Measurements from ENCODE around the gene KISS1R.

DNA sequence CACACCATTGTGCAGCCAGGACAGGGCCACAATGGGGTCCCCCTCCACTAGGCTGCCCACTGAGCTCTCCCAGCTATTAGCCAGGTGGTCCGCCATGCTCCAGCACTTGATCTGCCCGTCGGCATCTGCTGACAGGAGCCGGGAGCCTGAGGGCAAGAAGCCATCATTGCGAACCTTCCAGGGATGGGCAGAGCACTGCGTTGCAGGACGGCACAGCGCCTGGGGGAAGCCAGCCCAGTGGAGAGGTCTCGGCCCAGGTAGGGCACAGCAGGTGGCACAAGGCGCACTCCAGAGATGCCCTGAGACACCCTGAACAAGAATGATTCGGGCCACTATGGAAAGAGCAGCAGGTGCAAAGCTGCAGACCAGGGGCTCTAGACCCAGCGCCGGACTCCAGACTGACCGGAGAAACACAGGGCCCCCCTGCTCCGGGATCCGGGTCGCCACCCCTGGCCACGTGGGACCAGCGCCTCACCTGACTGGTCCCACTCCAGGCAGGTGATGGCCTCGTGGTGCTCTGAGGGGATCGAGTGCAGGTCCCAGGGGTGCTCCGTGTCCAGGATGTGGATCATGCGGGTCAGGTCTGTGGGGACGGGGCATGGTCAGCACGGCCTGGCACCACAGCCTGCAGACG is 27.4 kb upstream of the KISS1R start:
- TF ChIP-seq, protein P1, sequence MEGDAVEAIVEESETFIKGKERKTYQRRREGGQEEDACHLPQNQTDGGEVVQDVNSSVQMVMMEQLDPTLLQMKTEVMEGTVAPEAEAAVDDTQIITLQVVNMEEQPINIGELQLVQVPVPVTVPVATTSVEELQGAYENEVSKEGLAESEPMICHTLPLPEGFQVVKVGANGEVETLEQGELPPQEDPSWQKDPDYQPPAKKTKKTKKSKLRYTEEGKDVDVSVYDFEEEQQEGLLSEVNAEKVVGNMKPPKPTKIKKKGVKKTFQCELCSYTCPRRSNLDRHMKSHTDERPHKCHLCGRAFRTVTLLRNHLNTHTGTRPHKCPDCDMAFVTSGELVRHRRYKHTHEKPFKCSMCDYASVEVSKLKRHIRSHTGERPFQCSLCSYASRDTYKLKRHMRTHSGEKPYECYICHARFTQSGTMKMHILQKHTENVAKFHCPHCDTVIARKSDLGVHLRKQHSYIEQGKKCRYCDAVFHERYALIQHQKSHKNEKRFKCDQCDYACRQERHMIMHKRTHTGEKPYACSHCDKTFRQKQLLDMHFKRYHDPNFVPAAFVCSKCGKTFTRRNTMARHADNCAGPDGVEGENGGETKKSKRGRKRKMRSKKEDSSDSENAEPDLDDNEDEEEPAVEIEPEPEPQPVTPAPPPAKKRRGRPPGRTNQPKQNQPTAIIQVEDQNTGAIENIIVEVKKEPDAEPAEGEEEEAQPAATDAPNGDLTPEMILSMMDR (IDR thresholded peaks at IDR 0.05): no peak
- TF ChIP-seq EP300 (IDR thresholded peaks at IDR 0.05) (no peak), POLR2A (IDR thresholded peaks at IDR 0.05; ENCODE audit: low read length) (no peak), KDM1A (IDR thresholded peaks at IDR 0.05; ENCODE audit: low read depth) (no peak), MYC (IDR thresholded peaks at IDR 0.05; ENCODE audit: borderline replicate concordance, low read length) (no peak), CEBPB (IDR thresholded peaks at IDR 0.05) (no peak), RCOR1 (IDR thresholded peaks at IDR 0.05; ENCODE audit: low read depth, low read length) (no peak)
- TF ChIP-seq, protein P2, sequence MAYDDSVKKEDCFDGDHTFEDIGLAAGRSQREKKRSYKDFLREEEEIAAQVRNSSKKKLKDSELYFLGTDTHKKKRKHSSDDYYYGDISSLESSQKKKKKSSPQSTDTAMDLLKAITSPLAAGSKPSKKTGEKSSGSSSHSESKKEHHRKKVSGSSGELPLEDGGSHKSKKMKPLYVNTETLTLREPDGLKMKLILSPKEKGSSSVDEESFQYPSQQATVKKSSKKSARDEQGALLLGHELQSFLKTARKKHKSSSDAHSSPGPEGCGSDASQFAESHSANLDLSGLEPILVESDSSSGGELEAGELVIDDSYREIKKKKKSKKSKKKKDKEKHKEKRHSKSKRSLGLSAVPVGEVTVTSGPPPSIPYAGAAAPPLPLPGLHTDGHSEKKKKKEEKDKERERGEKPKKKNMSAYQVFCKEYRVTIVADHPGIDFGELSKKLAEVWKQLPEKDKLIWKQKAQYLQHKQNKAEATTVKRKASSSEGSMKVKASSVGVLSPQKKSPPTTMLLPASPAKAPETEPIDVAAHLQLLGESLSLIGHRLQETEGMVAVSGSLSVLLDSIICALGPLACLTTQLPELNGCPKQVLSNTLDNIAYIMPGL (CRISPR knock-in tag; IDR thresholded peaks at IDR 0.05; ENCODE audit: borderline replicate concordance): no peak
